Hematopoietic multipotent progenitor cell treated with erythropoietin and hydrocortisone succinate and interleukin-3 and kit ligand, for 4 days (in vitro differentiated cells): ENCODE results near the gene KRTAP5-5.
"Not testable (repeated sequence)": the region's sequence is repeated elsewhere in the genome, so short reads cannot be mapped to it uniquely, and the experiment has no call there.

Source experiments
- DNase-seq: peaks from one replicate; pipeline ENCODE4 v3.0.0-alpha.2; 2015

Gene KRTAP5-5

GRCh38 chr11:1629326-1630185, at the start of gene KRTAP5-5:
TSS of gene KRTAP5-5 (plus strand) at chr11:1629775. CDS start at chr11:1629841, 66 bp downstream.
- DNase-seq, result no peak

GRCh38 chr11:1581976-1582375, 47.6 kb upstream of the KRTAP5-5 start:
- no peak for DNase-seq

- not testable (repeated sequence) for DNase-seq
Observed at GRCh38 chr11:1582909-1583308, 46.7 kb upstream of the KRTAP5-5 start.

- not testable (repeated sequence) for DNase-seq
Observed at GRCh38 chr11:1584661-1585370, 44.8 kb upstream of the KRTAP5-5 start, which contains the start of gene KRTAP5-1. TSS of gene KRTAP5-1 (minus strand) at chr11:1585283. CDS start at chr11:1585249, 34 bp downstream.

- DNase-seq, result no peak
Observed at GRCh38 chr11:1586699-1587098, 42.9 kb upstream of the KRTAP5-5 start.

- not testable (repeated sequence) for DNase-seq
Observed at GRCh38 chr11:1589191-1589963, 40.2 kb upstream of the KRTAP5-5 start.

GRCh38 chr11:1589996-1590395, 39.6 kb upstream of the KRTAP5-5 start:
- no peak for DNase-seq

- DNase-seq, result no peak
Observed at GRCh38 chr11:1592628-1593027, 36.9 kb upstream of the KRTAP5-5 start.

- DNase-seq, result not testable (repeated sequence)
Observed at GRCh38 chr11:1595994-1596575, 33.5 kb upstream of the KRTAP5-5 start.

- not testable (repeated sequence) for DNase-seq
Observed at GRCh38 chr11:1596576-1597121, 32.9 kb upstream of the KRTAP5-5 start.

- DNase-seq, result no peak
Observed at GRCh38 chr11:1597331-1597993, 32.1 kb upstream of the KRTAP5-5 start.

- DNase-seq, result no peak
Observed at GRCh38 chr11:1597994-1598380, 31.6 kb upstream of the KRTAP5-5 start, which contains the start of gene KRTAP5-2. TSS of gene KRTAP5-2 (minus strand) at chr11:1598294. CDS start at chr11:1598250, 44 bp downstream.

GRCh38 chr11:1598406-1598805, 31.2 kb upstream of the KRTAP5-5 start:
- not testable (repeated sequence) for DNase-seq

GRCh38 chr11:1598816-1599215, 30.8 kb upstream of the KRTAP5-5 start:
- DNase-seq, result no peak

GRCh38 chr11:1600626-1601025, 28.9 kb upstream of the KRTAP5-5 start:
- no peak for DNase-seq

GRCh38 chr11:1601663-1602062, 27.9 kb upstream of the KRTAP5-5 start:
- not testable (repeated sequence) for DNase-seq

GRCh38 chr11:1603629-1604028, 25.9 kb upstream of the KRTAP5-5 start:
- DNase-seq, result no peak

- DNase-seq, result no peak
Observed at GRCh38 chr11:1604181-1604580, 25.4 kb upstream of the KRTAP5-5 start.

- DNase-seq, result no peak
Observed at GRCh38 chr11:1604711-1605110, 24.9 kb upstream of the KRTAP5-5 start.

GRCh38 chr11:1605923-1606322, 23.7 kb upstream of the KRTAP5-5 start:
- DNase-seq, result not testable (repeated sequence)

- DNase-seq, result not testable (repeated sequence)
Observed at GRCh38 chr11:1607156-1607845, 22.3 kb upstream of the KRTAP5-5 start.
